Natural killer cell (primary cell): ENCODE results near the gene SGCA. TPM values are rescaled to one million over a fixed set of nuclear protein-coding genes. Genes with fewer than 3 reads are reported as not detected.

Source experiments
- ATAC-seq, 3 donors: fragments of 150-1000 bp in 2 of 3; fragments of 200-7000 bp in 1 of 3; cut with Tn5 transposase; 1 replicate in 1 of 3; 2 replicates in 2 of 3; pipeline ENCODE4 v1.10.0; 2021; ENCODE audit warnings: mild to moderate bottlenecking in 2 of 3, moderate library complexity in 2 of 3
- DNase-seq, 2 donors: peaks; one replicate each; pipeline versions ENCODE4 v3.0.0 to v3.0.0-alpha.2; 2013 to 2021; ENCODE audit warnings: mixed read lengths in 1 of 2
- H3K27ac ChIP-seq: one replicate; pipeline ENCODE4 v1.5.1; 2013; ENCODE audit warnings: mild to moderate bottlenecking, low read length
- H3K27me3 ChIP-seq: one replicate; pipeline ENCODE4 v1.6.1; 2013; ENCODE audit warnings: low read length; ENCODE audit not compliant: control insufficient read depth, insufficient read depth
- H3K36me3 ChIP-seq: one replicate; pipeline ENCODE4 v1.6.1; 2013; ENCODE audit warnings: low read length; ENCODE audit not compliant: control insufficient read depth, insufficient read depth
- H3K4me1 ChIP-seq: one replicate; pipeline ENCODE4 v1.6.1; 2013; ENCODE audit warnings: low read length; ENCODE audit not compliant: control insufficient read depth, insufficient read depth
- H3K4me3 ChIP-seq: one replicate; pipeline ENCODE4 v1.5.1; 2013; ENCODE audit warnings: low read length
- H3K9me3 ChIP-seq: one replicate; pipeline ENCODE4 v1.6.1; 2013; ENCODE audit warnings: low read length; ENCODE audit not compliant: control insufficient read depth, insufficient read depth
- H3K27ac Mint-ChIP-seq, 2 donors: one replicate each; pipeline ENCODE4 v1.8.0; 2022; ENCODE audit warnings: mild to moderate bottlenecking in 2 of 2, mixed read lengths in 2 of 2, moderate library complexity in 1 of 2
- H3K27me3 Mint-ChIP-seq, 2 donors: one replicate each; pipeline ENCODE4 v1.8.0; 2022; ENCODE audit warnings: low read depth in 2 of 2, mixed read lengths in 2 of 2
- H3K36me3 Mint-ChIP-seq: one replicate; pipeline ENCODE4 v1.8.0; 2022; ENCODE audit warnings: mixed read lengths
- H3K4me1 Mint-ChIP-seq, 2 donors: one replicate each; pipeline ENCODE4 v1.8.0; 2022; ENCODE audit warnings: mixed read lengths in 2 of 2
- H3K4me3 Mint-ChIP-seq: one replicate; pipeline ENCODE4 v1.8.0; 2022; ENCODE audit warnings: mild to moderate bottlenecking, moderate library complexity, mixed read lengths
- H3K9me3 Mint-ChIP-seq, 2 donors: one replicate each; pipeline ENCODE4 v1.8.0; 2022; ENCODE audit warnings: mixed read lengths in 2 of 2
- WGBS: methylation state at CpG from one replicate; pipeline ENCODE4 v1.1.7; 2013; ENCODE audit warnings: missing lambda C conversion rate; ENCODE audit not compliant: insufficient coverage; 5-methylcytosine and 5-hydroxymethylcytosine counted together
- intact Hi-C: fragments of 100-400 bp; cut with micrococcal nuclease; formaldehyde crosslinking; loops from one replicate; pipeline ENCODE4 v1.14.2; 2022
- total RNA-seq, 4 donors: library from RNA; stranded (reverse); fragments of 120-200 nt in 1 of 4; gene quantifications; one replicate each; pipeline versions ENCODE4 v1.2.3 to v1.2.4, GENCODE V29; 2013 to 2022
- TF ChIP-seq, protein P1 (sequence below): fragments of 200-600 bp; IDR thresholded peaks from one replicate; pipeline ENCODE4 v1.8.0; 2022; ENCODE audit warnings: antibody characterized with exemption

SGCA gene
- total RNA-seq, 3 donors from 2014 or later (not counting 1 experiment from before 2014, with no cell fraction given): not detected

DNA sequence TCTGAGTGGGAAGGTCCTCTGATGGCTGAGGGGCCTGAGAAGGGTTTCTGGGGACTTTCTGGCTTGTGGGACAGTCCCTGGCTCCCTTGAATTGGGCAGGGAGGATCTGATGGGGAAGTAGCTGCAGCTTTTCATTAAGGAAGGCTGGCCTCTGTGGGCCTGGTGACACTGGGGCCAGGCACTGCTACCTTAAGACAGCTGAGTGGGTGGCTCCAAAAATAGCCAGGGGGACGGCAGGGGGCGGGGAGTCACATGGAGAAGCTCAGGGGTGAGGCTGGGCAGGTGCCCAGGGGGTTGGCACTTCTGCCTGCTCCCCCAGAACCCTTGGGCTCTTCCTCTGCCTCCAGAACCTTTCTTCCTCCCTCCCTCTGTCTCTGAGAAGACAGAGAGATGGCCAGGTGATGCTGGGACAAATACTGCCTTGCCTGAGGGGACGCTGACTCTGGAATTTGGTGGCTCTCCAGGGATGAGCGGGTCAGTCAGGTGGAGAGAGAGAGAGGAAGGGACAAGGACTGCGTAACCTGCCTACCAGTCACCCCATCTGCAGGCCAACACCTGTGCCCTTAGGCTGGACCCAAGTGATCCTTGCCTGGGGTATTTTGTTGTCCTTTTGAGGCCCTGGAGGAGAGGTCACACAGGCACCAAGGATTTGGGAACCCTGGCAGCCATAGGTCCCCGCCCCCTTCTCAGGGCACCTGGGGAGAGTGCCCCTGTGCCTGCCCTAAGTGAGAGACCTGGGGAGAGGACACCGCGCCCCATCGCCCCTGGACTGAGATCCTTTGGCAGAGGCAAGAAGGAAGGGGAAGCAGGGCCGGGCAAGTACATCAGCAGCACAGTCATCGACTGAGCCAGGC is 1.7 kb upstream of the SGCA start:
- 73% methylated on average over 11 of the region's 11 CpGs for WGBS
- ATAC-seq (no peak), DNase-seq (no peak)
- Mint-ChIP-seq H3K4me1 (peaks cover 21 to 26% of the 10 kb centered on the region in 2 donors), H3K27me3 (peaks cover 0 to 9% of the 10 kb centered on the region in 2 donors), H3K36me3 (no peaks in the 10 kb centered on the region), H3K27ac (no peak overlapping the region), H3K4me3 (no peak overlapping the region), H3K9me3 (no peaks in the 10 kb centered on the region)
- Histone ChIP-seq H3K4me3 (no peak overlapping the region), H3K27ac (no peak overlapping the region), H3K9me3 (no peaks in the 10 kb centered on the region), H3K27me3 (no peaks in the 10 kb centered on the region), H3K4me1 (peaks cover 28% of the 10 kb centered on the region), H3K36me3 (no peaks in the 10 kb centered on the region)
- intact Hi-C loops: no loop called here
- TF ChIP-seq, protein P1, sequence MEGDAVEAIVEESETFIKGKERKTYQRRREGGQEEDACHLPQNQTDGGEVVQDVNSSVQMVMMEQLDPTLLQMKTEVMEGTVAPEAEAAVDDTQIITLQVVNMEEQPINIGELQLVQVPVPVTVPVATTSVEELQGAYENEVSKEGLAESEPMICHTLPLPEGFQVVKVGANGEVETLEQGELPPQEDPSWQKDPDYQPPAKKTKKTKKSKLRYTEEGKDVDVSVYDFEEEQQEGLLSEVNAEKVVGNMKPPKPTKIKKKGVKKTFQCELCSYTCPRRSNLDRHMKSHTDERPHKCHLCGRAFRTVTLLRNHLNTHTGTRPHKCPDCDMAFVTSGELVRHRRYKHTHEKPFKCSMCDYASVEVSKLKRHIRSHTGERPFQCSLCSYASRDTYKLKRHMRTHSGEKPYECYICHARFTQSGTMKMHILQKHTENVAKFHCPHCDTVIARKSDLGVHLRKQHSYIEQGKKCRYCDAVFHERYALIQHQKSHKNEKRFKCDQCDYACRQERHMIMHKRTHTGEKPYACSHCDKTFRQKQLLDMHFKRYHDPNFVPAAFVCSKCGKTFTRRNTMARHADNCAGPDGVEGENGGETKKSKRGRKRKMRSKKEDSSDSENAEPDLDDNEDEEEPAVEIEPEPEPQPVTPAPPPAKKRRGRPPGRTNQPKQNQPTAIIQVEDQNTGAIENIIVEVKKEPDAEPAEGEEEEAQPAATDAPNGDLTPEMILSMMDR: no peak

DNA sequence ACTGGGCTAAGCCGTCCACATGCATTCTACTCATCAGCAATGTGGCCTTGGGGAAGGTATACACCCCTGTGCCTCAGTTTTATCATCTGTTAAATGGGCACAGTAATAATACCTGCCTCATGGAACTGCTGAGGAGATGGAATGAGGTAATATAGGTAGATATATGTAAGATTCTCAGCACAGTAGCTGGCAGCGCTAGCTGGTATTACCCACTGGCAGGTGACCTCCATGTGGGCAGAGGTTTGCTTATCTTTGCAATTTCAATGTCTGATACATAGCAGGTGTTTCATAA is 1.2 kb upstream of the SGCA start:
- Histone ChIP-seq H3K4me3 (no peak overlapping the region), H3K27me3 (no peaks in the 10 kb centered on the region), H3K4me1 (peaks cover 34% of the 10 kb centered on the region), H3K36me3 (no peaks in the 10 kb centered on the region), H3K27ac (no peak overlapping the region), H3K9me3 (no peaks in the 10 kb centered on the region)
- H3K27me3 Mint-ChIP-seq: peaks cover 0 to 11% of the 10 kb centered on the region in 2 donors
- WGBS: 83% methylated on average over 2 of the region's 2 CpGs
- no peaks in the 10 kb centered on the region for H3K36me3 Mint-ChIP-seq
- no peak for ATAC-seq
- intact Hi-C loops: no loop called here
- H3K4me1 Mint-ChIP-seq: peaks cover 27 to 31% of the 10 kb centered on the region in 2 donors
- H3K4me3 Mint-ChIP-seq: no peak overlapping the region
- TF ChIP-seq, protein P1: no peak
- no peak for DNase-seq
- no peaks in the 10 kb centered on the region for H3K9me3 Mint-ChIP-seq
- H3K27ac Mint-ChIP-seq: no peak overlapping the region

DNA sequence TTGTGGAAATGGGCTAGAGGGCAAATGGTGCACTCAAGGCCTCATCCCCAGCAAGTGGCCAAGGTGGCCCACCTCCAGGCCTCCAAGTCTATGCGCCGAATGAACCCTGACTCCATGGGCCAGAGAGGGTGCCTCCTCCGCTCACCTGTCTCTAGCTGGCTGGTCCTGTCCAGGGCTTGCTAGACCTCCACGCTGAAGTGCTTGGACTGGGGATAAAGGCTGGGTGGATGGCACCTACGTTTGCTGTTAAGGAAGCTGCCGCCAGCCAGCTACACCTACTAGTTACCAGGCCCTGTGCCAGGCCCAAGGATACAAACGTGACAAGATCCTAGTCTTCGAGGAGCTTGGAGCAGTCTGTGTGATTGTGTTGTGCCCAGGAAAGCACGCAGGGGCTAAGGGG is 739 bp upstream of the SGCA start:
- Mint-ChIP-seq H3K4me1 (peaks cover 27 to 31% of the 10 kb centered on the region in 2 donors), H3K36me3 (no peaks in the 10 kb centered on the region), H3K27ac (no peak overlapping the region), H3K9me3 (no peaks in the 10 kb centered on the region), H3K27me3 (peaks cover 0 to 11% of the 10 kb centered on the region in 2 donors), H3K4me3 (no peak overlapping the region)
- TF ChIP-seq, protein P1: no peak
- no peak for DNase-seq
- peaks cover 34% of the 10 kb centered on the region for H3K4me1 ChIP-seq
- no peak overlapping the region for H3K27ac ChIP-seq
- no peaks in the 10 kb centered on the region for H3K27me3 ChIP-seq
- 95% methylated on average over 9 of the region's 9 CpGs for WGBS
- no peak for ATAC-seq
- no peak overlapping the region for H3K4me3 ChIP-seq
- no peaks in the 10 kb centered on the region for H3K36me3 ChIP-seq
- intact Hi-C loops: loop anchor here (5.0 kb wide), 1 partner anchor 33 kb away; the partner anchor contains the start of gene SAMD14
- no peaks in the 10 kb centered on the region for H3K9me3 ChIP-seq
